AG08395 (cell line): ENCODE data around the gene HMCN1.
A peak's percentile ranks its signal among the peaks of the same experiment; 100 is the strongest.

Experiments
- DNase-seq: peaks from one replicate; pipeline ENCODE4 v3.0.0; 2012; ENCODE audit warnings: mixed read lengths, low spot score

Gene HMCN1

DNA sequence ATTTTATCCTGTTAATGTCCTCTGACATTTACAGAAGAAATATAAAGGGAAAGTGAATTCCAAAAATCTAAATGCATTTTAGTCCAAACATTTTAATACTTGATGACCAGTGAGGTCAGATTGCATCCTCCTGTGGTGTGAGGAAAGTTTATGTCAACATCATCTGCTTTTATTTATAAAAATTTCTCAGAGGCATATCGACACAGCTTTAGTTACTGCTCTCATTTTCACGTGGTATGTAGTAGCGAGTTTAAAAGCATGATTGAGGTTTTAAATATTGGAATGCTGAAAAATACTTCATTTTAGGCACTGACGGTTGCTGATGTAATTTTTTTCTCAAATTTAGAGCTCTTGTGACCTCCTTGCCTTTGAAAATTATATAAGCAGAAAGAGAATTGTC is 234.8 kb downstream of the HMCN1 start:
- peak; percentile 19 for DNase-seq

DNA sequence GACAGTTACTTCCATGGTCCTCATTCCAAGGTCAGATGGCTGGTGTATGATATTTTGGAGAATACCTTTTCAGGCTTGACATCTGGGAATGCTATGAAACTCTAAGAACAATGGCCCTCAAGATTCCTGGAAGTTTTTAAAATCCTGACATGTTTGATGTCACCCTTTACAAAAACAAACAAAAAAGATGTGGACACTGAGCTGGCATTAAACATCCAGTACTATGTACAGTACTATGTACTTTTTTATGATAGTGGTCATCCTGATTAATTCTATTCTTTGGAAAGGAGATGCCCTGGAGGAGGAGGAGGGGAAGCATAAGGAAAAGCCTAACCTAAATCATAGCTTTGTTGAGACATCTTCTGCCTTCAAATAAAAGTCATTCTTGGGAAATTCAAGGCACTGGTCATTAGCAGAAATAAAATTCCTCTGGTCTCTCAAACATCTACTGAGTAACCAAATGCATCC is 235.4 kb downstream of the HMCN1 start:
- peak; percentile 2 for DNase-seq

DNA sequence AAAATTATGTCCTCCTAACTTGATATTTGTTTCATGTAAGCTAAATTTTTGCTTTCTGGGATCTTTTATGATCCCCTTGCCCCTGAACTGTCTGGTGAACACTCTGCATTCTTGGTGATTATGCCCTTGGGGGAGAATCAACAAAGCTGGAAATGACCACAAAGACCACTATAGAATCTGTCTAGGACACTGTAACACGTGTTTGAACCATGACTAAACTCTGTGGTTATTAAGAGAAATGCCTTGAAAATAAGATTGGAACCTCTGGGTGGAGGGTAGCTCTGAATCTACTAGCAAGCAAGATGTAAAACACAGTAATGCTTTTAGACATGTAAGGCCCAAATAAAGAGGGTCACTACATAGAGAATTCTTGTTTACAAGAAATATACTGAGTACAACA is 237.5 kb downstream of the HMCN1 start:
- peak; percentile 35 for DNase-seq

- DNase-seq, result no peak
Observed at GRCh38 chr1:185972096-185972850, 238.1 kb downstream of the HMCN1 start.

- DNase-seq, result peak; percentile 60
Observed at GRCh38 chr1:185973645-185974044, 239.5 kb downstream of the HMCN1 start.

- no peak for DNase-seq
Observed at GRCh38 chr1:185974367-185975170, 240.4 kb downstream of the HMCN1 start.

- DNase-seq, result no peak
Observed at GRCh38 chr1:185980891-185981290, 246.7 kb downstream of the HMCN1 start.

- no peak for DNase-seq
Observed at GRCh38 chr1:185984113-185984836, 250.1 kb downstream of the HMCN1 start.

GRCh38 chr1:185987611-185988321 is 253.6 kb downstream of the HMCN1 start:
- DNase-seq, result no peak

GRCh38 chr1:185990565-185990964 is 256.4 kb downstream of the HMCN1 start:
- no peak for DNase-seq

DNA sequence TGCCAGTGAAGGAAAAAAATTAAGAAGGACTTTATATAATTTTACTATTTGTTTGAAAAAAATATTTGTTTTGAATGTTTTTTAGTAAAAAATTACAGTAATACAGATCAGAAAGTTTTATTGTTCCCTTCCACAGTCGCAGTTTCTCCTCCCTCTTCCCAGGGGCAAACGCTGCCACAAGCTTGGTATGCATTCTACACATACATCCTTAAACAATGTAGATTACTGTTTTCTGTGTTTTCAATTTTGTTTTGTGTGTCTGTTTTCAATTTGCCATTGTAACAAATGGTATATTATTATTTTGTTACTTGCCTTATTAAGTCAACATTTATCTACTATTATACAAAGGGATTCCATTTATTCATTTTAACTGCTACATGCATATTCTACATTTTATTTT is 257.1 kb downstream of the HMCN1 start:
- no peak for DNase-seq

GRCh38 chr1:185996211-185996610 is 262.0 kb downstream of the HMCN1 start:
- DNase-seq, result peak; percentile 68

- no peak for DNase-seq
Observed at GRCh38 chr1:185998391-185998790, 264.2 kb downstream of the HMCN1 start.

GRCh38 chr1:186002406-186002805 is 268.2 kb downstream of the HMCN1 start:
- DNase-seq, result no peak

DNA sequence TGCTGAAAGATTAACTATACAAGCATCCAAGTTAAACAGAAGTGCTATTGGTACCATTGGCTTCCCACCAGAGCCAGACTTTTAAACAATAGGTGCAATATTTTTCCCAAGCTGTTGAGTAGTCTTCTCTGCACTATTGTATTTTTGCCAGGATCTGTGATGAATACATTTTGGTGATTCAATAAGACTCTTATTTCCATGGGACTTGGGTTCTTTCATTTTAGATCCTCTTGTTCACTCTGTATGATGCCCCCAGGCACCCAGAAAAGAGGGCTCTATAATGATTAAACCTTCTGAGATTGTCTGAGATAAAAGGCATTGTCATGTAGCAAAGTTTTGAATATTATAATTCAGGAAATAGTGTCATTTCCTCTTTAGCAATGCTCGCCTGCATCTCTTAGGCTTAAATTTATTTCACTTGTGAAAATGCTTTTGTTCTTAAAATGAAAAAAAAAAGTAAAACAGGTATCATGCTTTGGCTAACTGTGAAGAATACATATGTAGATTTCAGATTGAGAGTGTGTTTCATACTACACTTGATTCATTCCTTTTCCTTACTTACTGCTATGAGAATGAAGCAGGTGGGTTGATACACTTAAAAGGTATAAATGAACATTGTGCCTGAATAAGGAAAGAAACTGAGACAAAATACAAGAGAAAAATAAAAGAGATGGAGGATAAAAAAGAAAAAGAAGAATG is 275.0 kb downstream of the HMCN1 start:
- no peak for DNase-seq

- peak; percentile 38 for DNase-seq
Observed at GRCh38 chr1:186014370-186015037, 280.3 kb downstream of the HMCN1 start.

DNA sequence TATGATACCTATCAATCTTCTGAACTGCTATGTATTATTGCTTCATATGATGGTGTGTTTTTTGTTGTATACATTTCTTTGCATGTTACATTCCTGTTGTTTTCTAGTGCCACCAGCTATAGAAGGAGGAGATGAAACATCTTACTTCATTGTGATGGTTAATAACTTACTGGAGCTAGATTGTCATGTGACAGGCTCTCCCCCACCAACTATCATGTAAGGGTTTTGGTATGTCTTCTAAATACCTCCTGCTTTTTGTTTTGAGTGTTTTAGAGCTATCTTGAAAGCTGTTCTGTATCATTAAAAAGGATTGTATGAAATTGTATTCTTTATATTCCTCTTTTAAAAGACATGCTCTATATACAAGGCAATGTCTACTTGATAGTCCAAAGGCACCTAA is 282.7 kb downstream of the HMCN1 start:
- DNase-seq, result no peak

DNA sequence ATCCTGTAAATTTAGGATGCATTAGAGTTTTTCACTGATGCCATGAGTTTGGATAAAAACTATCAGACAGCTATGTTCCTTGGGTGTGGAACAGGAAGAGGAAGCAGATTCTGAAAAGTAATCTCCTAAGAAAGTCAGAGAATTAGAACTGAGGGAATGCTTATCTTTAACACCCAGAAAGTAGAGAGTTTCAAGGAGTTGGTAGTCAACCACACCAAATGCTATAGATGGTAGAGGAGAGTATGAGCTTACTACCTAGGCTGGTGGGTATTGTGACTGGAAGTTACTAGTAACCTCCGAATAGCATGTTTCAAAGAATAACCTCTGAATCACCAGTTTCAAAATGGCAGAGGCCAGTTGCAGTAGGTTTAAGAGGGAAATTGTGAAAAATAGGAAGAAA is 288.0 kb downstream of the HMCN1 start:
- no peak for DNase-seq

- no peak for DNase-seq
Observed at GRCh38 chr1:186026946-186027345, 292.8 kb downstream of the HMCN1 start.

GRCh38 chr1:186027621-186028020 is 293.4 kb downstream of the HMCN1 start:
- DNase-seq, result no peak

GRCh38 chr1:186030453-186030852 is 296.3 kb downstream of the HMCN1 start:
- DNase-seq, result no peak
